Endothelial cell (in vitro differentiated cells): ENCODE results near the gene LAYN. TPM values are rescaled to one million over a fixed set of nuclear protein-coding genes. Genes with fewer than 3 reads are reported as not detected.

Experiments
- DNase-seq: peaks from one replicate; pipeline ENCODE4 v3.0.0; 2021; ENCODE audit warnings: low spot score
- H3K27ac Mint-ChIP-seq: one replicate; pipeline ENCODE4 v1.8.0; 2021; ENCODE audit warnings: mixed read lengths, inconsistent platforms; ENCODE audit not compliant: unreplicated experiment
- H3K27me3 Mint-ChIP-seq: one replicate; pipeline ENCODE4 v1.8.0; 2021; ENCODE audit warnings: mild to moderate bottlenecking, moderate library complexity, mixed read lengths, inconsistent platforms; ENCODE audit not compliant: unreplicated experiment
- H3K36me3 Mint-ChIP-seq: one replicate; pipeline ENCODE4 v1.8.0; 2021; ENCODE audit warnings: mild to moderate bottlenecking, low read depth, mixed read lengths, inconsistent platforms; ENCODE audit not compliant: unreplicated experiment
- H3K4me1 Mint-ChIP-seq: one replicate; pipeline ENCODE4 v1.8.0; 2021; ENCODE audit warnings: mild to moderate bottlenecking, mixed read lengths, inconsistent platforms; ENCODE audit not compliant: unreplicated experiment
- H3K4me3 Mint-ChIP-seq: one replicate; pipeline ENCODE4 v1.8.0; 2021; ENCODE audit warnings: mild to moderate bottlenecking, mixed read lengths, inconsistent platforms; ENCODE audit not compliant: unreplicated experiment
- H3K9me3 Mint-ChIP-seq: one replicate; pipeline ENCODE4 v1.8.0; 2021; ENCODE audit warnings: mixed read lengths, inconsistent platforms; ENCODE audit not compliant: unreplicated experiment
- microRNA-seq: library from miRNA; unstranded; fragments of <30 nt; microRNA quantifications from one replicate; pipeline ENCODE4, GENCODE V29; 2020; ENCODE audit not compliant: unreplicated experiment
- total RNA-seq: library from RNA; stranded (reverse); fragmentation: NEBNext Ultra II Directional; extraction: Animal tissue kit (Norgen Biotek cat#: 25700); gene quantifications from one replicate; pipeline ENCODE4 v1.2.1, GENCODE V29; 2021; ENCODE audit not compliant: unreplicated experiment
- TF ChIP-seq, protein P1 (sequence below): fragments of 200-600 bp; sonication (generic); IDR thresholded peaks from one replicate; pipeline ENCODE4 v1.5.0; 2021; ENCODE audit warnings: antibody characterized with exemption; ENCODE audit not compliant: unreplicated experiment

Gene LAYN
- total RNA-seq, 1 donor from 2014 or later = 26.2 TPM

DNA sequence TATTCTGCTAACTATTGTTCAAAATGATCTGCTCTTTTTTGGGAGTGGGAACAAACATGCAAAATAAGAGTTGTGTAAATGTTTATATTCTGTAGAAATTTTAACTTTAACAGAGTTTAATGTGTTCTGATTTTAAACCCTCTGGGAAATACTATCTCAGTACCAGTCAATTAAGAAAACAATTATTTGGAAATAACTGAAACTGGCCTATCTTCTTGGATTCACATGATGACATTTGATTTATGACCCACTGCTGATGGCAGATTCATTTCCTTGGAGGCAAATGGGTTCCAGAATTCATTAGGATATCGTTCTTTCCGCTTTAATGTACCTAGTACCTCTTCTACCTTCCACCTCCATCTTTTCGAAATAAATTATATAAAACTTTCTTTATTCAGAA, 67.2 kb downstream of the LAYN start:
- H3K27ac Mint-ChIP-seq = no peak overlapping the region
- H3K4me1 Mint-ChIP-seq = peaks cover 15% of the 10 kb centered on the region
- H3K36me3 Mint-ChIP-seq = peaks cover 7% of the 10 kb centered on the region
- no peaks in the 10 kb centered on the region for H3K9me3 Mint-ChIP-seq
- no peak for DNase-seq
- H3K4me3 Mint-ChIP-seq = no peak overlapping the region
- TF ChIP-seq, protein P1, sequence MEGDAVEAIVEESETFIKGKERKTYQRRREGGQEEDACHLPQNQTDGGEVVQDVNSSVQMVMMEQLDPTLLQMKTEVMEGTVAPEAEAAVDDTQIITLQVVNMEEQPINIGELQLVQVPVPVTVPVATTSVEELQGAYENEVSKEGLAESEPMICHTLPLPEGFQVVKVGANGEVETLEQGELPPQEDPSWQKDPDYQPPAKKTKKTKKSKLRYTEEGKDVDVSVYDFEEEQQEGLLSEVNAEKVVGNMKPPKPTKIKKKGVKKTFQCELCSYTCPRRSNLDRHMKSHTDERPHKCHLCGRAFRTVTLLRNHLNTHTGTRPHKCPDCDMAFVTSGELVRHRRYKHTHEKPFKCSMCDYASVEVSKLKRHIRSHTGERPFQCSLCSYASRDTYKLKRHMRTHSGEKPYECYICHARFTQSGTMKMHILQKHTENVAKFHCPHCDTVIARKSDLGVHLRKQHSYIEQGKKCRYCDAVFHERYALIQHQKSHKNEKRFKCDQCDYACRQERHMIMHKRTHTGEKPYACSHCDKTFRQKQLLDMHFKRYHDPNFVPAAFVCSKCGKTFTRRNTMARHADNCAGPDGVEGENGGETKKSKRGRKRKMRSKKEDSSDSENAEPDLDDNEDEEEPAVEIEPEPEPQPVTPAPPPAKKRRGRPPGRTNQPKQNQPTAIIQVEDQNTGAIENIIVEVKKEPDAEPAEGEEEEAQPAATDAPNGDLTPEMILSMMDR = no peak
- peaks cover 6% of the 10 kb centered on the region for H3K27me3 Mint-ChIP-seq

Small RNA genes within 50 kb of the gene (microRNA-seq; reads per million reads assigned to microRNA genes)
- gene MIR34B (5.9 reads per million, percentile 51 among the genes with 10 or more reads in this experiment), gene MIR34C (92.5 reads per million, percentile 82 among the genes with 10 or more reads in this experiment)

Other genes starting within 250 kb of the LAYN start
- gene POU2AF3, start 242.2 kb upstream of the LAYN start, total RNA-seq = 0.28 TPM
- not detected for gene POU2AF1, start 161.4 kb upstream of the LAYN start, total RNA-seq
- gene BTG4, start 28.3 kb upstream of the LAYN start, total RNA-seq = not detected
- gene HOATZ, start 25.9 kb upstream of the LAYN start, total RNA-seq = not detected
- gene SIK2, start 61.7 kb downstream of the LAYN start, total RNA-seq = 16.3 TPM
- 38.5 TPM for gene PPP2R1B, start 225.7 kb downstream of the LAYN start, total RNA-seq